ENCODE results near the gene TRA2A. TPM values are rescaled to one million over a fixed set of nuclear protein-coding genes. Genes with fewer than 3 reads are reported as not detected.

The TRA2A gene
- total and polyA plus RNA-seq, 10 of the 15 experiments (the other 5 are each of a cell fraction or from before 2014, with no cell fraction given) = 25.0 to 224 (median 91.3) TPM

- TF ChIP-seq PBX3 (IDR thresholded peaks at IDR 0.05; ENCODE audit: insufficient replicate concordance, low read depth, low read length) = peak; percentile 85
- TF ChIP-seq MTA2 (IDR thresholded peaks at IDR 0.05; ENCODE audit: low read depth) = peak; percentile 79
- no peak for TF ChIP-seq ELK1 (IDR thresholded peaks at IDR 0.05; ENCODE audit: low read depth, low read length)
- TF ChIP-seq ZBED1 (IDR thresholded peaks at IDR 0.05; ENCODE audit: borderline replicate concordance) = peak; percentile 55
- TF ChIP-seq CREB1 (IDR thresholded peaks at IDR 0.05; ENCODE audit: low read depth) = peak; percentile 13; the same call in 1 of the 2 replicates
- peak; percentile 93 for TF ChIP-seq RAD51 (IDR thresholded peaks at IDR 0.05)
- no peak for TF ChIP-seq ZBTB4 (CRISPR knock-in tag; IDR thresholded peaks at IDR 0.05)
- peak; percentile 75 for TF ChIP-seq ZNF384 (IDR thresholded peaks at IDR 0.05; ENCODE audit: borderline replicate concordance, low read depth, low read length)
- peak; percentile 14; the same call in 1 of the 2 replicates for TF ChIP-seq CREM (IDR thresholded peaks at IDR 0.05; ENCODE audit: low read depth)
- no peak for TF ChIP-seq ZNF217 (IDR thresholded peaks at IDR 0.05)
- peak; percentile 71 for TF ChIP-seq SKIL (IDR thresholded peaks at IDR 0.05; ENCODE audit: low read depth, poor library complexity, severe bottlenecking)
- no peak; the same call in 1 of the 2 replicates for TF ChIP-seq ZBTB40 (IDR thresholded peaks at IDR 0.05; ENCODE audit: borderline replicate concordance)
- TF ChIP-seq TBL1XR1 (IDR thresholded peaks at IDR 0.05; ENCODE audit: low read depth, low read length) = no peak
Measured at GRCh38 chr7:23470330-23471105, 61.3 kb downstream of the TRA2A start, which contains the start of gene IGF2BP3 (continued).

Measured in GM12878 (cell line).